ENCODE results near the gene THAP10.

DNA sequence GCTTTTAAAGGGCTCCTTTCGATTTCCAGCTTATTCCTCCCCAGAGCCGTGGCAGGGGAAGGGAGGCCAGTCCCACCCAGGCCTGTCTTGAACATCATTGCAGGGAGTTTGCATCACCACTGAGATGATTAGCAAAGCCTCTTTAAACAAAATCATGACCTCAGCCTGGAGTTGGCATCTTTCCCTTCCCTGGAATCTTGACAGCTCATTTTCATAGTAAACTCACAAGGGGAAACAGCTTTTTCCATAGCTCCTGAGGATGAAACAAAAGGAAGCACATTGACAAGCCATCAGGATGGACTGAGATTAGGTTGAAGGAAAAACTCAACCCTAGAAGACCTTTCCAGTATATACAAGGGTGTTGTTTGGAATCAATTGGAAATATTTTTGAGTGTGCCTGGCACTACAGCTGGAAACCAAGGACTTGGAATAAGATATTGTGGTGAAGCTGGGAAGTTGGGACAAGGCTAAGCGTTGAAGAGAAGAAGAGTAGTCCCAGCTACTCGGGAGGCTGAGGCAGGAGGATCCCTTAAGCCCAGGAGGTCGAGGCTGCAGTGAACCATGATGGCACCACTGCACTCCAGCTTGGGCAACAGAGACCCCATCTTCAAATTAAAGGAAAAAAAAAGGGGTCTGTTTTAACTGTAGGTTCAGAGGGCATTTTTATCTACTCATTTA lies 35.2 kb downstream of the THAP10 start:
- peak in 1 of 2 donors; percentile 20 for TF ChIP-seq POLR2A (IDR thresholded peaks at IDR 0.05)
- TF ChIP-seq, protein P1, sequence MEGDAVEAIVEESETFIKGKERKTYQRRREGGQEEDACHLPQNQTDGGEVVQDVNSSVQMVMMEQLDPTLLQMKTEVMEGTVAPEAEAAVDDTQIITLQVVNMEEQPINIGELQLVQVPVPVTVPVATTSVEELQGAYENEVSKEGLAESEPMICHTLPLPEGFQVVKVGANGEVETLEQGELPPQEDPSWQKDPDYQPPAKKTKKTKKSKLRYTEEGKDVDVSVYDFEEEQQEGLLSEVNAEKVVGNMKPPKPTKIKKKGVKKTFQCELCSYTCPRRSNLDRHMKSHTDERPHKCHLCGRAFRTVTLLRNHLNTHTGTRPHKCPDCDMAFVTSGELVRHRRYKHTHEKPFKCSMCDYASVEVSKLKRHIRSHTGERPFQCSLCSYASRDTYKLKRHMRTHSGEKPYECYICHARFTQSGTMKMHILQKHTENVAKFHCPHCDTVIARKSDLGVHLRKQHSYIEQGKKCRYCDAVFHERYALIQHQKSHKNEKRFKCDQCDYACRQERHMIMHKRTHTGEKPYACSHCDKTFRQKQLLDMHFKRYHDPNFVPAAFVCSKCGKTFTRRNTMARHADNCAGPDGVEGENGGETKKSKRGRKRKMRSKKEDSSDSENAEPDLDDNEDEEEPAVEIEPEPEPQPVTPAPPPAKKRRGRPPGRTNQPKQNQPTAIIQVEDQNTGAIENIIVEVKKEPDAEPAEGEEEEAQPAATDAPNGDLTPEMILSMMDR (IDR thresholded peaks at IDR 0.05): no peak
